D721Med (cell line): ENCODE results near the gene SUGCT.

ENCODE experiments used
- DNase-seq: peaks from one replicate; pipeline ENCODE4 v3.0.0; 2011; ENCODE audit warnings: low spot score; ENCODE audit not compliant: insufficient read length
- FAIRE-seq: peaks from 2 replicates; lab custom pipeline; 2011; peaks lifted over from hg19 to GRCh38; lab: Jason Lieb, UNC
- CTCF ChIP-seq: IDR thresholded peaks from 2 replicates; pipeline ENCODE4 v1.5.1; 2012; ENCODE audit warnings: mild to moderate bottlenecking, control low read depth; ENCODE audit not compliant: insufficient read depth; ENCODE audit errors: missing control alignments

The SUGCT gene

GRCh38 chr7:40584667-40585433, 450.0 kb downstream of the SUGCT start:
- DNase-seq (no peak), FAIRE-seq (no peak)
- TF ChIP-seq CTCF = no peak

- TF ChIP-seq CTCF = no peak
- DNase-seq (no peak), FAIRE-seq (no peak)
Measured at GRCh38 chr7:40586197-40586596, 451.4 kb downstream of the SUGCT start.

- FAIRE-seq (no peak), DNase-seq (no peak)
- TF ChIP-seq CTCF = no peak
Measured at GRCh38 chr7:40587419-40587818, 452.6 kb downstream of the SUGCT start.

- FAIRE-seq = no peak
- no peak for DNase-seq
- no peak for TF ChIP-seq CTCF
Measured at GRCh38 chr7:40595129-40595528, 460.3 kb downstream of the SUGCT start.

GRCh38 chr7:40595832-40596231, 461.0 kb downstream of the SUGCT start:
- FAIRE-seq (no peak), DNase-seq (no peak)
- no peak for TF ChIP-seq CTCF

GRCh38 chr7:40597517-40597916, 462.7 kb downstream of the SUGCT start:
- DNase-seq (no peak), FAIRE-seq (no peak)
- TF ChIP-seq CTCF = no peak

GRCh38 chr7:40598915-40599314, 464.1 kb downstream of the SUGCT start:
- no peak for DNase-seq
- no peak for FAIRE-seq
- no peak for TF ChIP-seq CTCF
